Renal cortex interstitium (tissue), 11 donors: ENCODE results near the gene CCDC50. TPM values are rescaled to one million over a fixed set of nuclear protein-coding genes. Genes with fewer than 3 reads are reported as not detected.

Experiments used
- DNase-seq, 11 donors: peaks; one replicate each; pipeline ENCODE4 v3.0.0-alpha.2; 2013; ENCODE audit warnings: low read depth in 9 of 11, low spot score in 4 of 11; ENCODE audit errors: extremely low read depth in 1 of 11
- polyA plus RNA-seq, 3 donors: library from polyadenylated mRNA; unstranded; fragments of 120-200 nt; gene quantifications; one replicate each; pipeline ENCODE4 v1.2.1, GENCODE V29; 2013; ENCODE audit not compliant: insufficient read length in 3 of 3

Gene CCDC50
- polyA plus RNA-seq, 3 donors = 61.5 to 81.9 (median 66.4) TPM

DNA sequence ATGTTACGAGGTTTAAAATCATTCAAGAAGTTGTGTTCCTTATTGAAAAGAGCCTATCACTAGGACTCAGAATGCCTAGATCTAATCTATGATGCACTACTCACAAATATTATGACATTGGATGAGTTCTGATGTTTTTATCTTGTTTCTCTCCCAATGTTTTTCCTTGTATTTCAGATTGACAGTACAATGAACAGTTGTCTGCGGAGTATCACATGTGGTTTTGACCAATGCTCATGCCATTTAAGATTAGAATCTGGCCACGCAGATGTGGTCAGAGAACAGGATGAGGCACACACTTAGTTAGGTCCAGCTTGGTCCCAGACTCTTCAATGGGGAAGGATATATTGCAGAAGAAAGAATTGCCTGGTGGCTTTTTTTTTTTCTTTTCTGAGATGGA, 25.6 kb upstream of the CCDC50 start:
- no peak for DNase-seq

GRCh38 chr3:191306428-191306827, 22.8 kb upstream of the CCDC50 start:
- DNase-seq = no peak

- no peak for DNase-seq
These were observed 21.9 kb upstream of the CCDC50 start for GRCh38 chr3:191307341-191307740.

GRCh38 chr3:191313296-191313695, 15.9 kb upstream of the CCDC50 start:
- DNase-seq = no peak

DNA sequence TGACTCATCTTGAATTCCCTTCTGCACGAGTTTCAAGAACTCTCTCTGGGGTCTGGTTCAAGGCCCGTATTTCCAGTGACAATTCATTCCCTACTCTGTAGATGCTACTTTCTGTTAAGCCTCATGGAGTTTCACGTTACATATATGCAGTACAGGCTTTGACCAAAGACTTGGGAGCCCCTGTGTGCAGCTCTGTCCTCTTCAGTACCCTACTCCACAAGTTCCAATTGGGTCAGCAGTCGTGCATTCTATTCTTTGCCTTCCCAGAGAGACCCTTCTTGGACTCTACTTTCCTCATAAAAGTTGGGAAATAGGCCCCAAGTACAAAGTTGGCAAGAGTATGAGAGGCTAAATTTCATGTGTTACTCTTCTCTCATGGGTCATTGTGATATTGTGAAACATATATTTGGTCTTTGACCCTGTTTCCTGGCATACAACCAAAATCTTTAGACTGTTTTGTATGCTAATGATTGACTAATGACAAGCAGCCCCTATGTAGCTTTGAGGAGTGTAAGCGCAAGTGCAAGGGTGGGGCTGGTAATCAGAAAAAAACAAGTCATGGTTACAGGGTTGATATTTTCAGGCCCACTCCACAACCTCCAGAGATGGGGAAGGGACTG, 15.0 kb upstream of the CCDC50 start:
- no peak for DNase-seq

- DNase-seq = no peak
These were observed 12.2 kb upstream of the CCDC50 start for GRCh38 chr3:191316876-191317603.

- DNase-seq = no peak
These were observed 8.9 kb upstream of the CCDC50 start for GRCh38 chr3:191320316-191320715.

GRCh38 chr3:191321019-191321767, 8.0 kb upstream of the CCDC50 start:
- no peak for DNase-seq

DNA sequence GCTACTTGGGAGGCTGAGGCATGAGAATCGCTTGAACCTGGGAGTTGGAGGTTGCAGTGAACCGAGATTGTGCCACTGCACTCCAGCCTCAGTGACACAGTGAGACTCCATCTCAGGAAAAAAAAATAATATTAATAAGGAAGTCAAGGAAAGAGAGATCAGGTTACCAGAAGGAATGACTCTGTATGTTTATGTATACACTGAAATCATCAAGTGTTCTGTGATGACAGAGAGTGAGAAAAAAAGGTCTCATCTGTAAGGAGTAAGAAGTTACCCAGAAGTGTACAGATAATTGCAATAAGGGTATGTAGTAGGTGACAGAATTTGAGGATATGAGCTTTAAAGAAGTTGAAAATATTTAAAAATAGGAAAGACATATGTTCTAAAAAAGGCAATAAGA, 4.3 kb upstream of the CCDC50 start:
- no peak for DNase-seq

DNA sequence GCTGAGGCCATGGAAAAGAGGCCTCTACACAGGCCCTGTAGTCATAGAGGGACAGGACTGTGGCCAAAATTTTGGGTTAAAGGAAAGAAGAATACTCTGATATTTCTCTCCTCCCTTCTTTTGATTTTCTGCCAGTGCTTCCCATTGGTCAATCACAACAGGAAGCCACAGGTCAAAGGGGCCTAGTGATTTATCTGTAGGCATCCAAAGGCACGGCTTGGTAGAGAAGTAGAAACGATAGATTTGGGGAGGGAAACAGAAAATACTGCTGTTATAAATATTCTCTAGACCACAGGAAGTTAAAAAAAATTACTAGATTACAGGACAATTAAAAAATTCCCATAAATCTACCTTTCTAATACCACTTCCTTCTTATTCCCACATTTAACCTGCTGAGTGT, 1.7 kb upstream of the CCDC50 start:
- no peak for DNase-seq

GRCh38 chr3:191328383-191328961, 722 bp upstream of the CCDC50 start:
- no peak for DNase-seq

GRCh38 chr3:191329654-191330529, 698 bp downstream of the CCDC50 start, which contains the start of gene UTS2B:
TSS of gene UTS2B (minus strand) at chr3:191330526. CDS start at chr3:191282189, 48,337 bp downstream.
- peak in 9 of 11 donors; percentile 51 to 69 (median 62) for DNase-seq

GRCh38 chr3:191330530-191331048, 1.4 kb downstream of the CCDC50 start:
- DNase-seq = peak in 1 of 11 donors; percentile 21

GRCh38 chr3:191331388-191331787, 2.2 kb downstream of the CCDC50 start:
- no peak for DNase-seq

GRCh38 chr3:191333298-191333880, 4.2 kb downstream of the CCDC50 start:
- DNase-seq = no peak

DNA sequence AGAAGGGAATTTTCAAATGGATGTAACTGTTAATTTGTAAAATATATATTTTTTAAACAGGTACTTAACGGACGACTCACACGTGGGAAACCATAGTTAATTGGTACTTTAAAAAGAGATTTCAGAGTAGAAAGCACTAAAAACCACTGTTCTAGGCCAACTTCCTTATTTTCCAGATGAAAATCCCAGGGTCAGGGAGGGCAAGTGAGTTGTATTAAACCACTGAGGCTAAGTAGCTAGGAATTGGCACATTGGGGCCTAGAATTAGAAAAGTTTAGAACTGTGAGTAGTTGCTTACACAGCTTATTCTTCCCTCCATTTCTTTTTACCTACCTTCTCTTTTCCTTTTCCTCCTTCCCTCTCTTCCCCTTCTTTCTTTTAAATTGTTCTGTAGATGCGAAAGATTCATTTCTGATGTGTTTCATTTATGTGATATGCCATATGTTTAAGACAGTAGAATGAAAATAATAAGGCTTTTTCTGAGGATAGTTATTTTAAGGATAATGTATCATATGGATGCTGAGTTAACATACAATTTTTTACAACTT, 5.2 kb downstream of the CCDC50 start:
- no peak for DNase-seq

DNA sequence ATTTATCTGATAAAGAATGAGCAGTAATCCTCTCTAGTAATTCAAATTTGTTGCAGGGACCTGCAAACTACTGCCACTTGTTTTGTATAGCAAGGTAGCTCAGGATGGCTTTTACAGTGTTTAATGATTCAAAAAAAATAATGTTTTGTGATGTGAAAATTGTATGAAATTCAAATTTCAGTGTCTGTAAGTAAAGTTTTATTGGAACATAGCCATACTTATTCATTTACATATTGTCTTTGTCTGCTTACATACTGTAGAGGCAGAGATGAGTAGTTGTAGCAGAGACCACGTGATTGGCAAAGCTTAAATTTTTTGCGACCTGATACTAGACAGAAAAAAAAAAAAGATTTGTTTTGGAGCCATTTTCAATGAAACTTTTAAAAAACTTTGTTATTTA, 7.6 kb downstream of the CCDC50 start:
- DNase-seq = no peak

- no peak for DNase-seq
These were observed 8.9 kb downstream of the CCDC50 start for GRCh38 chr3:191338177-191338488.
